HepG2 (cell line): Measurements from ENCODE around the gene ADAMTS2. TPM values are rescaled to one million over a fixed set of nuclear protein-coding genes. Genes with fewer than 3 reads are reported as not detected.

Experiments used
- ATAC-seq: fragments of 200-7000 bp; cut with Tn5 transposase; 3 replicates; pipeline ENCODE4 v1.9.1; 2020; ENCODE audit warnings: mild to moderate bottlenecking, moderate library complexity
- BruUV-seq: library from RNA; stranded (reverse); fragments of 400-500 nt; replicated peaks from 2 replicates; lab custom pipeline; 2021; lab: Mats Ljungman, UMichigan
- CTCF ChIA-PET: fragments of 300-600 bp; formaldehyde crosslinking; extraction: SDS; loops from one replicate; lab custom pipeline; 2021; ENCODE audit warnings: low total read pairs, inconsistent platforms, low intra/inter-chr PET ratio; lab: Yijun Ruan, JAX
- POLR2A ChIA-PET: fragments of 350-600 bp; sonication (Branson Sonifier 250); formaldehyde crosslinking; loops from one replicate; lab custom pipeline; 2020; ENCODE audit warnings: antibody characterized with exemption, inconsistent platforms; lab: Yijun Ruan, JAX
- DNase-seq: peaks from one replicate; pipeline ENCODE4 v3.0.0-alpha.2; 2015; ENCODE audit warnings: low spot score
- FAIRE-seq: peaks from 3 replicates; lab custom pipeline; 2011; peaks lifted over from hg19 to GRCh38; lab: Jason Lieb, UNC
- H2AFZ ChIP-seq: one replicate; pipeline ENCODE4 v1.6.1; 2011; ENCODE audit warnings: low read length, inconsistent platforms
- H3K27ac ChIP-seq: fragments of 300-600 bp; 3 replicates; pipeline ENCODE4 v1.8.0; 2011; ENCODE audit warnings: mixed run types, mild to moderate bottlenecking, mixed read lengths, low read length, inconsistent platforms; ENCODE audit not compliant: insufficient read depth; ENCODE audit errors: extremely low read length
- H3K27me3 ChIP-seq, 2 experiments: fragments of 200-600 bp in 1 of 2; 2 replicates in 1 of 2; 3 replicates in 1 of 2; pipeline versions ENCODE4 v1.6.0 to v1.8.0; 2011; ENCODE audit warnings: low read length in 2 of 2, mild to moderate bottlenecking in 2 of 2, moderate library complexity in 2 of 2, inconsistent platforms in 1 of 2; ENCODE audit not compliant: insufficient read depth in 2 of 2, control insufficient read depth in 1 of 2
- H3K36me3 ChIP-seq, 2 experiments: fragments of 200-600 bp in 1 of 2; replicated peaks in 1 of 2; 2 replicates in 1 of 2; 3 replicates in 1 of 2; pipeline versions ENCODE4 v1.5.1 to v1.8.0; 2011; ENCODE audit warnings: low read length in 2 of 2, inconsistent platforms in 1 of 2; ENCODE audit not compliant: insufficient read depth in 2 of 2, control insufficient read depth in 1 of 2
- H3K4me1 ChIP-seq: 2 replicates; pipeline ENCODE4 v1.5.1; 2012; ENCODE audit warnings: low read length, inconsistent platforms; ENCODE audit not compliant: insufficient read depth
- H3K4me2 ChIP-seq: 2 replicates; pipeline ENCODE4 v1.6.0; 2011; ENCODE audit warnings: low read depth, low read length, inconsistent platforms
- H3K4me3 ChIP-seq, 3 experiments: fragments of 200-600 bp in 1 of 3; sonication (generic), shearing (Covaris generic) in 1 of 3; replicated peaks in 1 of 3; 2 replicates each; pipeline ENCODE4 v1.5.1; 2011 to 2016; ENCODE audit warnings: low read length in 3 of 3, inconsistent platforms in 2 of 3, low read depth in 2 of 3, mild to moderate bottlenecking in 2 of 3, control low read depth in 1 of 3, mixed read lengths in 1 of 3; ENCODE audit not compliant: insufficient read depth in 1 of 3
- H3K79me2 ChIP-seq: one replicate; pipeline ENCODE4 v1.6.1; 2011; ENCODE audit warnings: low read length, inconsistent platforms; ENCODE audit not compliant: insufficient read depth
- H3K9ac ChIP-seq: 2 replicates; pipeline ENCODE4 v1.6.0; 2011; ENCODE audit warnings: mild to moderate bottlenecking, low read depth, low read length, inconsistent platforms; ENCODE audit not compliant: insufficient read depth
- H3K9me3 ChIP-seq: 2 replicates; pipeline ENCODE4 v1.5.1; 2012; ENCODE audit warnings: mild to moderate bottlenecking, low read length
- H4K20me1 ChIP-seq: 2 replicates; pipeline ENCODE4 v1.6.0; 2011; ENCODE audit warnings: inconsistent platforms, mild to moderate bottlenecking, low read length, moderate library complexity; ENCODE audit not compliant: insufficient read depth
- ERF ChIP-seq: IDR thresholded peaks from 2 replicates; pipeline ENCODE4 v1.6.1; 2018; ENCODE audit warnings: missing biosample characterization, missing genetic modification reagents
- HCFC1 ChIP-seq: fragments of 150-350 bp; IDR thresholded peaks from 2 replicates; pipeline ENCODE4 v1.6.1; 2014; ENCODE audit warnings: low read depth, low read length
- IKZF4 ChIP-seq: sonication (generic); formaldehyde crosslinking; IDR thresholded peaks from 2 replicates; pipeline ENCODE4 v1.5.1; 2020; ENCODE audit warnings: borderline replicate concordance, mild to moderate bottlenecking, low read depth, missing genetic modification reagents; ENCODE audit errors: not compliant biosample characterization
- KLF11 ChIP-seq: IDR thresholded peaks from 2 replicates; pipeline ENCODE4 v1.6.1; 2016; ENCODE audit warnings: missing compliant biosample characterization
- KLF15 ChIP-seq: sonication (generic); formaldehyde crosslinking; IDR thresholded peaks from 2 replicates; pipeline ENCODE4 v1.8.1; 2023; ENCODE audit warnings: borderline replicate concordance, mild to moderate bottlenecking, inconsistent platforms, missing genetic modification reagents, mixed read lengths
- MBD4 ChIP-seq: IDR thresholded peaks from 2 replicates; pipeline ENCODE4 v1.6.1; 2012; ENCODE audit warnings: low read length, inconsistent platforms, borderline replicate concordance
- NFIB ChIP-seq: sonication (generic); formaldehyde crosslinking; IDR thresholded peaks from 2 replicates; pipeline ENCODE4 v1.9.0; 2021; ENCODE audit warnings: missing genetic modification reagents, mild to moderate bottlenecking, borderline replicate concordance
- NRL ChIP-seq: sonication (generic); formaldehyde crosslinking; IDR thresholded peaks from 2 replicates; pipeline ENCODE4 v1.5.0; 2020; ENCODE audit warnings: missing genetic modification reagents, mild to moderate bottlenecking, moderate library complexity, borderline replicate concordance
- PLRG1 ChIP-seq: fragments of 450-650 bp; conservative IDR thresholded peaks from 2 replicates; pipeline ENCODE4 v1.6.1; 2016
- THAP11 ChIP-seq: IDR thresholded peaks from 2 replicates; pipeline ENCODE4 v1.6.1; 2016; ENCODE audit warnings: missing biosample characterization, missing genetic modification reagents
- ZBTB38 ChIP-seq: sonication (generic); formaldehyde crosslinking; IDR thresholded peaks from 2 replicates; pipeline ENCODE4 v1.5.1; 2020; ENCODE audit warnings: mild to moderate bottlenecking, missing genetic modification reagents
- ZNF558 ChIP-seq: sonication (generic); formaldehyde crosslinking; IDR thresholded peaks from 2 replicates; pipeline ENCODE4 v1.9.0; 2022; ENCODE audit warnings: mild to moderate bottlenecking, missing genetic modification reagents, borderline replicate concordance
- ZNF572 ChIP-seq: sonication (generic); formaldehyde crosslinking; IDR thresholded peaks from 2 replicates; pipeline ENCODE4 v1.5.1; 2020; ENCODE audit warnings: mild to moderate bottlenecking, missing genetic modification reagents
- ZNF660 ChIP-seq: sonication (generic); formaldehyde crosslinking; IDR thresholded peaks from 2 replicates; pipeline ENCODE4 v1.5.1; 2020; ENCODE audit warnings: mild to moderate bottlenecking, low read depth, missing genetic modification reagents, borderline replicate concordance
- ZNF746 ChIP-seq: sonication (generic); formaldehyde crosslinking; IDR thresholded peaks from 2 replicates; pipeline ENCODE4 v1.8.0; 2022; ENCODE audit warnings: mild to moderate bottlenecking, missing genetic modification reagents
- WGBS: methylation state at CpG from one replicate; pipeline ENCODE4 v1.1.6; 2017; ENCODE audit warnings: low lambda C conversion rate; 5-methylcytosine and 5-hydroxymethylcytosine counted together
- in situ Hi-C: cut with HindIII; loops from 2 replicates; pipeline ENCODE4 v1.10.0; 2017; ENCODE audit warnings: low pct_unique_long_range_greater_than_20kb; ENCODE audit not compliant: extremely low pct_ligation_motif_present
- intact Hi-C: fragments of 100-400 bp; cut with micrococcal nuclease; formaldehyde crosslinking; loops from one replicate; pipeline ENCODE4 v1.10.0; 2022; ENCODE audit not compliant: unreplicated experiment
- polyA plus RNA-seq, 8 experiments: library from polyadenylated mRNA; depleted of rRNA in 3 of 8; stranded (reverse) in 7 of 8; unstranded in 1 of 8; fragments of >200 nt; fragmentation: Illumina TruSeq in 4 of 8; extraction: Trizol in 4 of 8; gene quantifications; 2 replicates each; pipeline versions ENCODE4 v1.2.1 to v1.2.3, GENCODE V29; 2011 to 2016; ENCODE audit warnings: low read depth in 4 of 8, missing spikeins in 1 of 8, mixed read lengths in 1 of 8; ENCODE audit not compliant: insufficient read depth in 1 of 8
- total RNA-seq, 5 experiments: library from RNA; depleted of rRNA; stranded (reverse); fragments of >200 nt; fragmentation: Illumina TruSeq; extraction: Trizol; gene quantifications; 2 replicates each; pipeline ENCODE4 v1.2.3, GENCODE V29; 2016; ENCODE audit warnings: low read depth in 1 of 5
- TF ChIP-seq, protein P1 (sequence below): IDR thresholded peaks from 2 replicates; pipeline ENCODE4 v1.6.1; 2012; ENCODE audit warnings: inconsistent platforms
- TF ChIP-seq, protein P2 (sequence below): sonication (generic); formaldehyde crosslinking; IDR thresholded peaks from 2 replicates; pipeline ENCODE4 v1.8.0; 2022; ENCODE audit warnings: missing genetic modification reagents, mild to moderate bottlenecking, moderate library complexity, borderline replicate concordance

Gene ADAMTS2
- total and polyA plus RNA-seq, 2 of the 13 experiments (the other 11 are each of a cell fraction or from before 2014, with no cell fraction given) = 0.24 to 3.5 TPM

DNA sequence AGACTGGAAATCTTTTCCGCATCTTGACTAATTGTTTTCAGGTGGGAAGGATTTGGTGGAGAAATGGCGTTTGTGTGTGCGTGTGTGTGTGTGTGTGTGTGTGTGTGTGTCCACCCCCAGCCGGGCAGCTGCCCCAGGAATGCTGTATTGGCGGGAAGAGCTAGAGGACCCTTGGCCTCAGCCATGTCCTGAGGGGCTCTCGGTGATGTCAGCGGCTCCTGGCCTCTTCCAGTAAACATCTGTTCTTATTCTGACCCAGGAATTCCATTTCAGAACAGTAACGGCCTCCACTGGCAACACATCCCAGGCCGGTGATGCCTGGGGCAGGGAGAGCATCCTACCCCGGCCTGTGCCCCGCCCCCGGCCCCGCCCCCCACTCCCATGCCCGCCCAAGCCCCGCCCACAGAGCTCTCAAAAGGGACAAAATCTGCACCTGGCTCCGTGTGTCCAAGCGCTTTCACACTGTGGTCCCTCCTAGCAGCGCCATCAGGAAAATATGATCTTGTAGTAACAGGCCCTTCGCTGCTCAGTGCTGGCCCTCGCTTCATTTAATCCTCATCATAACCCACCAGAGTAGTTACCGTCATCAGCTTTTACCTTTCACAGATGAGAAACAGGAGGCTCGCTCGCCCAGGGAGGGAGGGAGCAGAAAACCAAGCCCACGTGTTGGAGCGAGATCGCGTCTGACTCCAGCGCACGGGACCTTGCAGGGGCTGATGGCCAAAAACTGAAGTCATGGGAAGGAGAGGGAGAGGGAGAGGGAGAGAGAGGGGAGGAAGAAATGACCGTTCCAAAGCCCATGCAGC, 18.9 kb downstream of the ADAMTS2 start (continued):
- TF ChIP-seq, protein P1, sequence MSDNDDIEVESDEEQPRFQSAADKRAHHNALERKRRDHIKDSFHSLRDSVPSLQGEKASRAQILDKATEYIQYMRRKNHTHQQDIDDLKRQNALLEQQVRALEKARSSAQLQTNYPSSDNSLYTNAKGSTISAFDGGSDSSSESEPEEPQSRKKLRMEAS = no peak
- TF ChIP-seq PLRG1 = no peak
- TF ChIP-seq ZBTB38 (CRISPR knock-in tag) = no peak
- TF ChIP-seq KLF15 (CRISPR knock-in tag) = no peak
- TF ChIP-seq KLF11 (CRISPR knock-in tag) = no peak
- TF ChIP-seq MBD4 = no peak

DNA sequence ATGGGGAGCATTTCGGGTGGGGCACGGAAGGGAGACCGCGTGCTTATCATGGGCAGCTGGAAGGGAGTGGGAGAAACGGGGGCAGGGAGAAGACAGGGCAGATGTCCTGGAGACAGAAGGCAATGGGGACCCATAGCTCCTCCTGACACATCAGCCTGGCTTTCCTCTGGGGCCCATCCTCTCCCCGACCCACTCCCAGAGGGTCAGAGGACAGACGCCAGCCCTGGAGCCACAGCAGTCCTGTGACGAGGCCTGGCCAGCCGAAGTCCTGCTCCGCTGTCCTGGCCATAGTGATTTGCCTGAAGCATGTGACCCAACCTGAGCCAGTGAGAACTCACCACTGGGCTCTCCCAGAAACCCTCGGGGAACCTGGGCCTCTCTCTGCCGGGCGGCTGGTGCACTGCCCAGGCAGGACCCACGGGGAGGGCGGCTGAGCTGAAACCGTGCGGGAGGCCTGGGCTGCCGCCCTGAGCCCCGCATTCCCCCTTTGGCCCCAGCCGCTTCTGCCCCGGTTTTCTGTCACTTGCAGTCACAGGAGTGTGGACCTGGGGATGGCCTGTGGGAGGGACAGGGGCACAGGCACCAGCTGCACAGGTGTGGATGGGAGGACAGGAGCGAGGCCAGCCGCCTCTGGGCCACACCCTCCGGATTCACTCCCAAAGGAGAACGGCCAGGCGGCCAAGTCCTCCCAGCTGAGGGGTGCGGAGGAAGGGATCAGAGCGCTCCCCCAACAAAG, 19.8 kb downstream of the ADAMTS2 start:
- intact Hi-C loops = no loop called here
- Histone ChIP-seq H3K4me2 (no peak overlapping the region), H3K27ac (no peak overlapping the region), H3K79me2 (no peaks in the 10 kb centered on the region), H3K9me3 (no peaks in the 10 kb centered on the region), H2AFZ (no peak overlapping the region), H3K9ac (no peak overlapping the region), H3K27me3 (peaks cover 8 to 46% of the 10 kb centered on the region in 2 experiments; a peak in 3 of 5 replicates), H3K36me3 (no peaks in the 10 kb centered on the region), H3K4me3 (no peak overlapping the region), H3K4me1 (no peaks in the 10 kb centered on the region), H4K20me1 (no peaks in the 10 kb centered on the region)
- in situ Hi-C loops = no loop called here
- FAIRE-seq (no peak), ATAC-seq (no peak), DNase-seq (no peak)
- no TSS peak for BruUV-seq
- ChIA-PET CTCF (no interaction called here), POLR2A (no interaction called here)
- TF ChIP-seq ZNF746 (CRISPR knock-in tag) (no peak), NFIB (CRISPR knock-in tag) (no peak), THAP11 (CRISPR knock-in tag) (no peak), ERF (CRISPR knock-in tag) (no peak), NRL (CRISPR knock-in tag) (no peak), ZNF558 (CRISPR knock-in tag) (no peak), ZNF660 (CRISPR knock-in tag) (no peak), IKZF4 (CRISPR knock-in tag) (no peak), ZNF572 (CRISPR knock-in tag) (no peak), HCFC1 (no peak)
- TF ChIP-seq, protein P2, sequence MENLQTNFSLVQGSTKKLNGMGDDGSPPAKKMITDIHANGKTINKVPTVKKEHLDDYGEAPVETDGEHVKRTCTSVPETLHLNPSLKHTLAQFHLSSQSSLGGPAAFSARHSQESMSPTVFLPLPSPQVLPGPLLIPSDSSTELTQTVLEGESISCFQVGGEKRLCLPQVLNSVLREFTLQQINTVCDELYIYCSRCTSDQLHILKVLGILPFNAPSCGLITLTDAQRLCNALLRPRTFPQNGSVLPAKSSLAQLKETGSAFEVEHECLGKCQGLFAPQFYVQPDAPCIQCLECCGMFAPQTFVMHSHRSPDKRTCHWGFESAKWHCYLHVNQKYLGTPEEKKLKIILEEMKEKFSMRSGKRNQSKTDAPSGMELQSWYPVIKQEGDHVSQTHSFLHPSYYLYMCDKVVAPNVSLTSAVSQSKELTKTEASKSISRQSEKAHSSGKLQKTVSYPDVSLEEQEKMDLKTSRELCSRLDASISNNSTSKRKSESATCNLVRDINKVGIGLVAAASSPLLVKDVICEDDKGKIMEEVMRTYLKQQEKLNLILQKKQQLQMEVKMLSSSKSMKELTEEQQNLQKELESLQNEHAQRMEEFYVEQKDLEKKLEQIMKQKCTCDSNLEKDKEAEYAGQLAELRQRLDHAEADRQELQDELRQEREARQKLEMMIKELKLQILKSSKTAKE (CRISPR knock-in tag) = no peak
- WGBS = 50% methylated on average over 4 of the region's 28 CpGs
